ENCODE data around the gene CPED1. TPM values are rescaled to one million over a fixed set of nuclear protein-coding genes. Genes with fewer than 3 reads are reported as not detected.
"Not testable (repeated sequence)": the region's sequence is repeated elsewhere in the genome, so short reads cannot be mapped to it uniquely, and the experiment has no call there.

CPED1 gene
- total RNA-seq, 1 donor from 2014 or later, result 27.3 TPM

DNA sequence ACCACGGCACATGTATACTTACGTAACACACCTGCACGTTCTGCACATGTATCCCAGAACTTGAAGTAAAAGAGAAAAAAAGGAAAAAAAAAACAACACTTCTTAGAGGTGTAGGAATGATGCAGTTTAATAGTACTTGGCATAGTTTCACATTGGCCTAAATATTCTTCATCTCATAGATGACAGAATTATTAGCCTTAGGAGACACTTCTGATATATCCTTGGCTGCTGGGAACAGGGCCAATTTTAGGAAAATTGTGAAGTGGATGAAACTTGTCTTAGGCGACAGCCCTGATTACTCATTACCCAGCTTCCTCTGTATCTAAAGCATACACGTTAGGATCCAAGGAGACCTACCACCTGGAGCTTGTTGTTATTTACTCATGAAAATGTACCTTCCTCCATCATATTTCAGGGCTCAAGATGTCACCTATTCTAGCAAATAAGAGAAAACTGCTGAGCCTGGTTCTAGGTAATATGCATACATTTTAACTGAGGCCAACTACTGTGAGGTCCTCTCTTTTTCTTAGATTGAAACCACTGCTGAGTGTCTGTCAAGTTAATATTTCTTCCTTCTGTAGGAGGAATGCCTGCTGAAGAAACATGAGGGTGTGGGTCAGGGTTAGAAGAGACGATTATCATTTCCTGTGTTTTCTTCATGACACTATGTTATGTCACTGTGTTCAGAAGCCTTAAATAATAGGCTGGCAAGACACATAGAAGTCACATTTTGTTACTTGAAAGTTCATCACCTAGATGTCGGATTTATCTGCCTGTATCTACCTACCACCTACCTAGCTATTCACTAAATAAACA lies 44.3 kb downstream of the CPED1 start:
- Histone ChIP-seq H3K4me3 (no peak overlapping the region), H3K4me1 (no peaks in the 10 kb centered on the region), H3K27ac (no peak overlapping the region), H3K27me3 (no peaks in the 10 kb centered on the region), H3K9me3 (no peaks in the 10 kb centered on the region), H3K36me3 (no peaks in the 10 kb centered on the region)
- TF ChIP-seq POLR2AphosphoS5 (IDR thresholded peaks at IDR 0.05; ENCODE audit: insufficient read depth in 1 of 2, low read depth in 1 of 2) (no peak), CTCF (IDR thresholded peaks at IDR 0.05) (no peak), POLR2A (IDR thresholded peaks at IDR 0.05) (no peak)
- no peak for DNase-seq (ENCODE audit: extremely low spot score in 2 of 2)
- intact Hi-C loops (cut with DNase I), result no loop called here

GRCh38 chr7:121034929-121035328 lies 46.4 kb downstream of the CPED1 start:
- Histone ChIP-seq H3K4me3 (no peak overlapping the region), H3K27me3 (no peaks in the 10 kb centered on the region), H3K36me3 (no peaks in the 10 kb centered on the region), H3K4me1 (no peaks in the 10 kb centered on the region), H3K9me3 (no peaks in the 10 kb centered on the region), H3K27ac (no peak overlapping the region)
- no peak for TF ChIP-seq CTCF (IDR thresholded peaks at IDR 0.05)
- no peak for TF ChIP-seq POLR2A (IDR thresholded peaks at IDR 0.05)
- no peak for TF ChIP-seq POLR2AphosphoS5 (IDR thresholded peaks at IDR 0.05; ENCODE audit: insufficient read depth in 1 of 2, low read depth in 1 of 2)
- intact Hi-C loops (cut with DNase I), result no loop called here
- no peak for DNase-seq (ENCODE audit: extremely low spot score in 2 of 2)

- H3K27ac ChIP-seq; H3K4me3 ChIP-seq; H3K36me3 ChIP-seq; intact Hi-C loops (cut with DNase I); H3K4me1 ChIP-seq; H3K27me3 ChIP-seq; DNase-seq (ENCODE audit: extremely low spot score in 2 of 2); H3K9me3 ChIP-seq: not testable (repeated sequence)
These were observed 48.3 kb downstream of the CPED1 start for GRCh38 chr7:121036776-121037175.

GRCh38 chr7:121037329-121037728 lies 48.8 kb downstream of the CPED1 start:
- H3K27me3 ChIP-seq; H3K9me3 ChIP-seq; H3K36me3 ChIP-seq; intact Hi-C loops (cut with DNase I); H3K4me3 ChIP-seq; DNase-seq (ENCODE audit: extremely low spot score in 2 of 2); H3K27ac ChIP-seq; H3K4me1 ChIP-seq: not testable (repeated sequence)

GRCh38 chr7:121037957-121038716 lies 49.6 kb downstream of the CPED1 start:
- no peak for DNase-seq (ENCODE audit: extremely low spot score in 2 of 2)
- Histone ChIP-seq H3K9me3 (no peaks in the 10 kb centered on the region), H3K4me3 (no peak overlapping the region), H3K4me1 (peaks cover 8% of the 10 kb centered on the region), H3K27ac (no peak overlapping the region), H3K27me3 (no peaks in the 10 kb centered on the region), H3K36me3 (no peaks in the 10 kb centered on the region)
- TF ChIP-seq CTCF (IDR thresholded peaks at IDR 0.05), result no peak
- TF ChIP-seq POLR2AphosphoS5 (IDR thresholded peaks at IDR 0.05; ENCODE audit: insufficient read depth in 1 of 2, low read depth in 1 of 2), result no peak
- no peak for TF ChIP-seq POLR2A (IDR thresholded peaks at IDR 0.05)
- intact Hi-C loops (cut with DNase I), result no loop called here

Data from vagina (tissue), 2 donors.